K562 (cell line): ENCODE data around the gene BNIP3. TPM values are rescaled to one million over a fixed set of nuclear protein-coding genes. Genes with fewer than 3 reads are reported as not detected.

Source experiments
- ATAC-seq: fragments of 200-7000 bp; cut with Tn5 transposase; 3 replicates; pipeline ENCODE4 v1.9.1; 2020; ENCODE audit warnings: moderate library complexity
- BruUV-seq: library from RNA; stranded (reverse); fragments of 400-500 nt; replicated peaks from 2 replicates; lab custom pipeline; 2021; lab: Mats Ljungman, UMichigan
- CTCF ChIA-PET: fragments of 300-600 bp; formaldehyde crosslinking; extraction: SDS; loops from one replicate; lab custom pipeline; 2021; ENCODE audit warnings: low intra/inter-chr PET ratio; lab: Yijun Ruan, JAX
- POLR2A ChIA-PET: fragments of 300-600, 350-650 bp; sonication (Branson Sonifier 250); formaldehyde crosslinking; extraction: SDS; loops from one replicate; lab custom pipeline; 2021; ENCODE audit warnings: antibody characterized with exemption, inconsistent platforms; lab: Yijun Ruan, JAX
- DNase-seq, 4 experiments: peaks; one replicate each; pipeline versions ENCODE4 v3.0.0 to v3.0.0-alpha.2; 2011 to 2018; ENCODE audit warnings: low spot score in 3 of 4, mixed read lengths in 3 of 4; ENCODE audit errors: extremely low read depth in 1 of 4
- FAIRE-seq: peaks from 2 replicates; lab custom pipeline; 2011; peaks lifted over from hg19 to GRCh38; lab: Jason Lieb, UNC
- H2AFZ ChIP-seq: 2 replicates; pipeline ENCODE4 v1.6.0; 2011; ENCODE audit warnings: low read depth, low read length, control low read depth, inconsistent platforms
- H3K27ac ChIP-seq: fragments of 200-600 bp; 3 replicates; pipeline ENCODE4 v1.8.0; 2011; ENCODE audit warnings: low read depth, mild to moderate bottlenecking, control low read depth, inconsistent platforms, low read length, moderate library complexity, mixed read lengths; ENCODE audit errors: extremely low read depth
- H3K27me3 ChIP-seq, 2 experiments: fragments of 300-600 bp in 1 of 2; 2 replicates in 1 of 2; 3 replicates in 1 of 2; pipeline versions ENCODE4 v1.6.0 to v1.8.0; 2011; ENCODE audit warnings: inconsistent platforms in 2 of 2, low read length in 2 of 2, mild to moderate bottlenecking in 1 of 2, mixed read lengths in 1 of 2, moderate library complexity in 1 of 2; ENCODE audit not compliant: control insufficient read depth in 2 of 2, insufficient read depth in 2 of 2
- H3K36me3 ChIP-seq: fragments of 300-600 bp; 3 replicates; pipeline ENCODE4 v1.8.0; 2011; ENCODE audit warnings: mild to moderate bottlenecking, low read length, inconsistent platforms; ENCODE audit not compliant: control insufficient read depth, insufficient read depth
- H3K4me1 ChIP-seq, 2 experiments: fragments of 200-600 bp in 1 of 2; replicated peaks in 1 of 2; 2 replicates in 1 of 2; 3 replicates in 1 of 2; pipeline versions ENCODE4 v1.5.1 to v1.8.0; 2011; ENCODE audit warnings: inconsistent platforms in 2 of 2, low read length in 2 of 2, mild to moderate bottlenecking in 1 of 2, mixed read lengths in 1 of 2, moderate library complexity in 1 of 2; ENCODE audit not compliant: control insufficient read depth in 2 of 2, insufficient read depth in 2 of 2
- H3K4me2 ChIP-seq: 2 replicates; pipeline ENCODE4 v1.6.1; 2011; ENCODE audit warnings: low read length, control low read depth, inconsistent platforms, mixed read lengths; ENCODE audit not compliant: insufficient read depth
- H3K4me3 ChIP-seq: fragments of 200-600 bp; sonication (generic), shearing (Covaris generic); 2 replicates; pipeline ENCODE4 v1.5.1; 2016; ENCODE audit warnings: control low read depth, inconsistent platforms
- H3K79me2 ChIP-seq: fragments of 200-600 bp; 3 replicates; pipeline ENCODE4 v1.8.0; 2011; ENCODE audit warnings: low read length, inconsistent platforms; ENCODE audit not compliant: control insufficient read depth, insufficient read depth
- H3K9ac ChIP-seq, 2 experiments: 2 replicates each; pipeline versions ENCODE4 v1.6.0 to v1.6.1; 2011; ENCODE audit warnings: low read depth in 2 of 2, low read length in 2 of 2, control low read depth in 1 of 2, inconsistent platforms in 1 of 2, mild to moderate bottlenecking in 1 of 2, mixed read lengths in 1 of 2; ENCODE audit not compliant: insufficient read depth in 1 of 2
- H3K9me1 ChIP-seq: one replicate; pipeline ENCODE4 v1.6.0; 2011; ENCODE audit warnings: inconsistent platforms, mild to moderate bottlenecking, low read length, moderate library complexity; ENCODE audit not compliant: control insufficient read depth, insufficient read depth
- H3K9me3 ChIP-seq: replicated peaks from 2 replicates; pipeline ENCODE4 v1.5.1; 2011; ENCODE audit warnings: low read depth, low read length, inconsistent platforms; ENCODE audit not compliant: control insufficient read depth, insufficient read depth
- H4K20me1 ChIP-seq: replicated peaks from 2 replicates; pipeline ENCODE4 v1.6.1; 2011; ENCODE audit warnings: low read length, inconsistent platforms, mixed read lengths; ENCODE audit not compliant: control insufficient read depth, insufficient read depth
- C11orf30 ChIP-seq: fragments of 450-650 bp; IDR thresholded peaks from 2 replicates; pipeline ENCODE4 v1.6.1; 2016; ENCODE audit warnings: low read depth, mild to moderate bottlenecking
- FOXA1 ChIP-seq: fragments of 450-650 bp; IDR thresholded peaks from 2 replicates; pipeline ENCODE4 v1.6.1; 2016; ENCODE audit warnings: mild to moderate bottlenecking, borderline replicate concordance
- FUS ChIP-seq: fragments of 200-400 bp; formaldehyde crosslinking; optimal IDR thresholded peaks from 2 replicates; pipeline ENCODE3; 2017; ENCODE audit warnings: low read depth, low read length
- MED1 ChIP-seq: sonication (generic); formaldehyde crosslinking; IDR thresholded peaks from 2 replicates; pipeline ENCODE4 v1.8.1; 2023; ENCODE audit warnings: missing genetic modification reagents, borderline replicate concordance
- NR2F6 ChIP-seq: fragments of 450-650 bp; formaldehyde crosslinking; IDR thresholded peaks from 2 replicates; pipeline ENCODE4 v1.4.0; 2020; ENCODE audit warnings: mild to moderate bottlenecking
- POLR2A ChIP-seq: fragments of 450-650 bp; conservative IDR thresholded peaks from 2 replicates; pipeline ENCODE4 v1.6.1; 2016
- PYGO2 ChIP-seq: fragments of 450-650 bp; IDR thresholded peaks from 2 replicates; pipeline ENCODE4 v1.6.1; 2016; ENCODE audit warnings: mild to moderate bottlenecking, missing genetic modification characterization, moderate library complexity, missing compliant biosample characterization
- RAD51 ChIP-seq: fragments of 450-650 bp; IDR thresholded peaks from 2 replicates; pipeline ENCODE4 v1.7.1; 2016; ENCODE audit warnings: low read depth, mild to moderate bottlenecking, borderline replicate concordance
- RBM14 ChIP-seq: fragments of 200-400 bp; formaldehyde crosslinking; IDR thresholded peaks from 2 replicates; pipeline ENCODE4 v1.6.1; 2018; ENCODE audit warnings: low read depth, mild to moderate bottlenecking, low read length, moderate library complexity, borderline replicate concordance; ENCODE audit not compliant: insufficient read depth
- TGIF2 ChIP-seq: sonication (generic); formaldehyde crosslinking; IDR thresholded peaks from 2 replicates; pipeline ENCODE4 v1.8.1; 2022; ENCODE audit warnings: mild to moderate bottlenecking, missing genetic modification reagents, moderate library complexity
- TRIM24 ChIP-seq, 2 experiments: fragments of 450-650 bp; IDR thresholded peaks; 2 replicates each; pipeline ENCODE4 v1.6.1; 2016
- ZNF316 ChIP-seq: fragments of 450-650 bp; IDR thresholded peaks from 2 replicates; pipeline ENCODE4 v1.6.1; 2016
- ZNF324 ChIP-seq: fragments of 250-450 bp; sonication (Bioruptor Pico); IDR thresholded peaks from 2 replicates; pipeline ENCODE4 v1.4.0; 2020; ENCODE audit warnings: mild to moderate bottlenecking
- in situ Hi-C: fragments of 300-500 bp; cut with MboI; formaldehyde crosslinking; loops from 4 replicates; pipeline ENCODE4 v1.15.0; 2018; ENCODE audit warnings: inconsistent platforms, mixed read lengths
- intact Hi-C: fragments of 100-400 bp; cut with micrococcal nuclease; formaldehyde crosslinking; loops from 2 replicates; pipeline ENCODE4 v1.14.2; 2022
- polyA plus RNA-seq, 8 experiments: library from polyadenylated mRNA; depleted of rRNA in 4 of 8; stranded (reverse) in 5 of 8; unstranded in 3 of 8; fragments of >200 nt; fragmentation: Nextera tagmentation in 2 of 8; fragmentation: Illumina TruSeq in 1 of 8; extraction: Ambion mirVana in 2 of 8; extraction: Trizol in 1 of 8; gene quantifications; 2 replicates each; pipeline versions ENCODE4 v1.2.1 to v1.2.3, GENCODE V29; 2011 to 2014; ENCODE audit warnings: inconsistent platforms in 1 of 8, missing spikeins in 1 of 8
- total RNA-seq, 7 experiments: library from RNA; depleted of rRNA in 6 of 7; stranded (reverse); fragments of >200 nt in 6 of 7; fragmentation: Illumina TruSeq in 2 of 7; extraction: Trizol in 2 of 7; gene quantifications; 2 replicates each; pipeline versions ENCODE4 v1.2.1 to v1.2.3, GENCODE V29; 2011 to 2021; ENCODE audit warnings: low replicate concordance in 1 of 7
- TF ChIP-seq, protein P1 (sequence below): conservative IDR thresholded peaks from 2 replicates; pipeline ENCODE4 v1.6.1; 2011; ENCODE audit warnings: low read depth, mild to moderate bottlenecking, low read length; ENCODE audit not compliant: control insufficient read depth
- TF ChIP-seq, protein P2 (sequence below): IDR thresholded peaks from 2 replicates; pipeline ENCODE4 v1.6.1; 2014; ENCODE audit warnings: antibody characterized with exemption
- TF ChIP-seq, protein P3 (sequence below): sonication (generic); formaldehyde crosslinking; IDR thresholded peaks from 2 replicates; pipeline ENCODE4 v1.8.0; 2022; ENCODE audit warnings: missing genetic modification reagents, mild to moderate bottlenecking, borderline replicate concordance

The BNIP3 gene
- total and polyA plus RNA-seq, 9 of the 15 experiments (the other 6 are each of a cell fraction or from before 2014, with no cell fraction given) = 9.2 to 119 (median 42.2) TPM

DNA sequence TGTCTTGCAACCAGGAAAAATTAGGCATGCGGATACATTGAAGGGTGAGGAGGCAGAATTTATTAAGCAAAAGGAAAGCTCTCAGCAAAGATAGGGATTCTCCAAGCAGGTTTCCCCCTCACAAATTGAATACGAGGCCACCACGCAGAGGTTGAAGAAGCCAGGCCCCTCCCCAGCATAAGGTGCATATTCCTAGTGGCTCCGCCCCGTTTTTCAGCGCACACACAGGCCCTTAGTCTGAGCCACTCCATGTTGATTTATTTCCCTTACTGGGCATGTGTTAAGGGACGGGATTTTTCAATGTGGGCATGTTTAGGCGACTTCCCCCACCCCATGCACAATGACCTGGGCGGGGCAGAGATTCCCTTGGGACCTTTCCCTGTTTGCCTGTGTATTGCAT, 56.0 kb downstream of the BNIP3 start (continued):
- TF ChIP-seq RAD51 (no peak), TRIM24 (IDR thresholded peaks at IDR 0.05) (no peak), NR2F6 (no peak), MED1 (CRISPR knock-in tag) (no peak), POLR2A (no peak)

DNA sequence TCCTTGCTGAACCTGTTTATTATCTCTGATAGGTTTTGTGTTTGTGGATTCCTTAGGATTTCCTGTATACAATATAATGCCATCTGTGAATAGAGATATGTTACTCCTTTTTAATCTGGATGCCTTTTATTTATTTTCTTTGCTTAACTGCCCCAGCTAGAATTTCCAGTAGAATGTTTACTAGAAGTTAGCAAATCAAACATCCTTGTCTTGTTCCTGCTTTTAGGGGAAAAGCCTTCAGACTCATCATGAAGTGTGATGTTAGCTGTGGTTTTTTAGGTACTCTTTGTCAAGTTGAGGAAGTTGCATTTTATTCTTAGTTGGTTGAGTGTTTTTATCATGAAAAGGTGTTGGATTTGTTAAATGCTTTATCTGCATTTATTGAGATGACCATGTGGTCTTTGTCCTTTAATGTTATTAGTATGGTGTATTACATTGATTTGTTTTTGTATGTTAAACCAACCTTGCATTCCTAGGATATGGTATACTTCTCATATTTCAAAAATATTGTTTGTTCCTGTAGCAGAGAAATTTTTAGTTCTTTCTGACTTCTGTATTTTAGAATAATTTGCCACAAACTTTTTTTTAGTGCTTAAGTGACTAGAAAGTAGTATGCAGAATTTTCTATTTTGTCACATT, 56.6 kb downstream of the BNIP3 start:
- BruUV-seq = no TSS peak
- Histone ChIP-seq H3K79me2 (peaks cover 100% of the 10 kb centered on the region), H3K36me3 (peaks cover 40% of the 10 kb centered on the region; the same call in 2 of the 3 replicates), H3K27me3 (no peaks in the 10 kb centered on the region; a peak in 1 of 5 replicates), H3K9ac (no peak overlapping the region), H3K4me2 (no peak overlapping the region), H3K4me1 (peaks cover 39 to 50% of the 10 kb centered on the region in 2 experiments), H3K9me3 (peaks cover 2% of the 10 kb centered on the region; the same call in 1 of the 2 replicates), H4K20me1 (peaks cover 4% of the 10 kb centered on the region; the same call in 1 of the 2 replicates), H2AFZ (no peak overlapping the region), H3K27ac (no peak overlapping the region), H3K4me3 (no peak overlapping the region), H3K9me1 (peaks cover 7% of the 10 kb centered on the region)
- POLR2A ChIA-PET = interaction anchor here (2.7 kb wide), 1 partner anchor 14 kb away, joined by 8 read pairs; no protein-coding TSS in a partner anchor
- TF ChIP-seq PYGO2 (tag) (no peak), ZNF324 (CRISPR knock-in tag) (peak; percentile 94), FOXA1 (no peak), TGIF2 (no peak), RBM14 (no peak), FUS (no peak), ZNF316 (0 out of 2 replicates have a peak, but pooled peaks have one; percentile 41), TRIM24 (IDR thresholded peaks at IDR 0.05) (peak; percentile 32 to 67; a peak in 2 of 4 replicates), C11orf30 (0 out of 2 replicates have a peak, but pooled peaks have one; percentile 8)
- TF ChIP-seq, protein P1, sequence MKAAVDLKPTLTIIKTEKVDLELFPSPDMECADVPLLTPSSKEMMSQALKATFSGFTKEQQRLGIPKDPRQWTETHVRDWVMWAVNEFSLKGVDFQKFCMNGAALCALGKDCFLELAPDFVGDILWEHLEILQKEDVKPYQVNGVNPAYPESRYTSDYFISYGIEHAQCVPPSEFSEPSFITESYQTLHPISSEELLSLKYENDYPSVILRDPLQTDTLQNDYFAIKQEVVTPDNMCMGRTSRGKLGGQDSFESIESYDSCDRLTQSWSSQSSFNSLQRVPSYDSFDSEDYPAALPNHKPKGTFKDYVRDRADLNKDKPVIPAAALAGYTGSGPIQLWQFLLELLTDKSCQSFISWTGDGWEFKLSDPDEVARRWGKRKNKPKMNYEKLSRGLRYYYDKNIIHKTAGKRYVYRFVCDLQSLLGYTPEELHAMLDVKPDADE = no peak
- TF ChIP-seq, protein P2, sequence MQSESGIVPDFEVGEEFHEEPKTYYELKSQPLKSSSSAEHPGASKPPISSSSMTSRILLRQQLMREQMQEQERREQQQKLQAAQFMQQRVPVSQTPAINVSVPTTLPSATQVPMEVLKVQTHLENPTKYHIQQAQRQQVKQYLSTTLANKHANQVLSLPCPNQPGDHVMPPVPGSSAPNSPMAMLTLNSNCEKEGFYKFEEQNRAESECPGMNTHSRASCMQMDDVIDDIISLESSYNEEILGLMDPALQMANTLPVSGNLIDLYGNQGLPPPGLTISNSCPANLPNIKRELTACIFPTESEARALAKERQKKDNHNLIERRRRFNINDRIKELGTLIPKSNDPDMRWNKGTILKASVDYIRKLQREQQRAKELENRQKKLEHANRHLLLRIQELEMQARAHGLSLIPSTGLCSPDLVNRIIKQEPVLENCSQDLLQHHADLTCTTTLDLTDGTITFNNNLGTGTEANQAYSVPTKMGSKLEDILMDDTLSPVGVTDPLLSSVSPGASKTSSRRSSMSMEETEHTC = no peak
- TF ChIP-seq, protein P3, sequence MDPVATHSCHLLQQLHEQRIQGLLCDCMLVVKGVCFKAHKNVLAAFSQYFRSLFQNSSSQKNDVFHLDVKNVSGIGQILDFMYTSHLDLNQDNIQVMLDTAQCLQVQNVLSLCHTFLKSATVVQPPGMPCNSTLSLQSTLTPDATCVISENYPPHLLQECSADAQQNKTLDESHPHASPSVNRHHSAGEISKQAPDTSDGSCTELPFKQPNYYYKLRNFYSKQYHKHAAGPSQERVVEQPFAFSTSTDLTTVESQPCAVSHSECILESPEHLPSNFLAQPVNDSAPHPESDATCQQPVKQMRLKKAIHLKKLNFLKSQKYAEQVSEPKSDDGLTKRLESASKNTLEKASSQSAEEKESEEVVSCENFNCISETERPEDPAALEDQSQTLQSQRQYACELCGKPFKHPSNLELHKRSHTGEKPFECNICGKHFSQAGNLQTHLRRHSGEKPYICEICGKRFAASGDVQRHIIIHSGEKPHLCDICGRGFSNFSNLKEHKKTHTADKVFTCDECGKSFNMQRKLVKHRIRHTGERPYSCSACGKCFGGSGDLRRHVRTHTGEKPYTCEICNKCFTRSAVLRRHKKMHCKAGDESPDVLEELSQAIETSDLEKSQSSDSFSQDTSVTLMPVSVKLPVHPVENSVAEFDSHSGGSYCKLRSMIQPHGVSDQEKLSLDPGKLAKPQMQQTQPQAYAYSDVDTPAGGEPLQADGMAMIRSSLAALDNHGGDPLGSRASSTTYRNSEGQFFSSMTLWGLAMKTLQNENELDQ (CRISPR knock-in tag) = no peak
- ATAC-seq (no peak), DNase-seq (no peak), FAIRE-seq (no peak)
- in situ Hi-C loops (no loop called here), intact Hi-C loops (no loop called here)
- CTCF ChIA-PET = no interaction called here
